Kidney (tissue), 14 donors: ENCODE data around the gene GFPT2. TPM values are rescaled to one million over a fixed set of nuclear protein-coding genes. Genes with fewer than 3 reads are reported as not detected.

ENCODE experiments used
- DNase-seq, 5 donors: peaks; one replicate each; pipeline ENCODE4 v3.0.0-alpha.2; 2013 to 2020
- FAIRE-seq: peaks from 2 replicates; lab custom pipeline; 2012; peaks lifted over from hg19 to GRCh38; lab: Jason Lieb, UNC
- H3K27ac ChIP-seq, 2 donors: one replicate each; pipeline ENCODE4 v1.7.0; 2013; ENCODE audit warnings: low read depth in 2 of 2, low read length in 2 of 2, inconsistent platforms in 1 of 2
- H3K27me3 ChIP-seq: one replicate; pipeline ENCODE4 v1.7.1; 2013; ENCODE audit warnings: low read length, inconsistent platforms; ENCODE audit not compliant: control insufficient read depth, insufficient read depth
- H3K36me3 ChIP-seq, 3 donors: one replicate each; pipeline versions ENCODE4 v1.7.0 to v1.7.1; 2013; ENCODE audit warnings: low read length in 3 of 3, control low read depth in 1 of 3, inconsistent platforms in 1 of 3; ENCODE audit not compliant: insufficient read depth in 3 of 3, control insufficient read depth in 2 of 3
- H3K4me1 ChIP-seq, 3 donors: one replicate each; pipeline versions ENCODE4 v1.7.0 to v1.7.1; 2013; ENCODE audit warnings: low read length in 3 of 3, inconsistent platforms in 1 of 3, low read depth in 1 of 3; ENCODE audit not compliant: control insufficient read depth in 2 of 3, insufficient read depth in 2 of 3
- H3K4me3 ChIP-seq, 3 donors: one replicate each; pipeline versions ENCODE4 v1.7.0 to v1.8.1; 2013; ENCODE audit warnings: low read length in 3 of 3, control low read depth in 1 of 3, inconsistent platforms in 1 of 3
- H3K9ac ChIP-seq, 3 donors: one replicate each; pipeline versions ENCODE4 v1.7.0 to v1.7.1; 2013; ENCODE audit warnings: low read length in 3 of 3, control low read depth in 1 of 3, inconsistent platforms in 1 of 3
- H3K9me3 ChIP-seq, 3 donors: one replicate each; pipeline versions ENCODE4 v1.7.0 to v1.7.1; 2013; ENCODE audit warnings: low read length in 3 of 3, control low read depth in 1 of 3, inconsistent platforms in 1 of 3; ENCODE audit not compliant: control insufficient read depth in 2 of 3, insufficient read depth in 1 of 3
- intact Hi-C: fragments of 100-400 bp; cut with DNase I; formaldehyde crosslinking; loops from one replicate; pipeline ENCODE4 v1.11.1; 2022
- polyA plus RNA-seq: library from polyadenylated mRNA; stranded (reverse); fragments of 350-450 nt; fragmentation: Illumina TruSeq; extraction: RNeasy Lipid Tissue Mini Kit (QIAGEN cat#74804); gene quantifications from one replicate; pipeline ENCODE4 v1.2.3, GENCODE V29; 2014; ENCODE audit warnings: low read depth, low replicate concordance; ENCODE audit not compliant: insufficient read depth
- total RNA-seq: library from RNA; stranded (reverse); fragmentation: NEBNext Ultra II Directional; extraction: Animal tissue kit (Norgen Biotek cat#: 25700); gene quantifications from one replicate; pipeline ENCODE4 v1.2.1, GENCODE V29; 2021
- TF ChIP-seq, protein P1 (sequence below): IDR thresholded peaks from 3 replicates; pipeline ENCODE4 v1.5.1; 2012; ENCODE audit warnings: mild to moderate bottlenecking, moderate library complexity, borderline replicate concordance; ENCODE audit not compliant: insufficient read depth; ENCODE audit errors: extremely low read depth
- donor health status: control.
- donor health status: control.
- donor health status: control.
- donor health status: control.
- donor health status: control.
- donor health status: DM: yes; HTN: yes; CAD: no.
- donor health status: Normal renal cell carcinoma (clear cell type).

The GFPT2 gene
- total and polyA plus RNA-seq, 2 donors from 2014 or later = 2.7 to 15.9 TPM

DNA sequence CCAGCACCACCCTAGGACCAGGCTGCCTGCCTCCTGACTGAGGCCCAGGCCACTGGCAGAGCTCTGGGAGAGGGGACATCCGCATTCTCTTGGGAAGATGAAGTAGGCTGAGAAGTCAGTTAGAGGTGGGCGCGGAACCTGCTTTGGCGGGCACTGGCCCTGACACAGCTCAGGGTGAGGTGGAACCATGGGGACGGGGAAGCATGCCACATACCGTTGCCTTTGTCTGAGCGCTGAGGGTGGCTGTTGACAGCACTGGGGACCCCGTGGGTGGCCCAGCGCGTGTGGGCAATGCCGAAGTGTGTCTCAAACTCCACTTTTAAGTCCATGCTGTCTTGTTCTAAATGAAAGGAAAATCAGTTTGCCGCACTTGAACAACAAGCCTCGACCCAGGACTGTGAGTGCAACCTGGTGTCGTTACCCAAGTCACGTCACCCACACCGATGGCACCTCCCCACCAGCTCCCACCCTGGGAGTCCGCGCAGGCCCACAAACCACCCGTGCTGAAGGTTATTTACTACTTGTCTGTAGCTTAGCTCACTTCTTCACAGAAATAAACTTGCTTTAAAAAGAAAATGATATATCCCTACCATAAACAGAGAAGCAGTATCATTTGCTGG is 17.4 kb downstream of the GFPT2 start:
- Histone ChIP-seq H3K4me1 (no peaks in the 10 kb centered on the region), H3K9me3 (no peaks in the 10 kb centered on the region), H3K36me3 (no peaks in the 10 kb centered on the region), H3K9ac (no peak overlapping the region), H3K27ac (no peak overlapping the region), H3K27me3 (no peaks in the 10 kb centered on the region), H3K4me3 (no peak overlapping the region)
- FAIRE-seq (no peak), DNase-seq (peak in 1 of 5 donors; percentile 35)
- intact Hi-C loops = no loop called here
- TF ChIP-seq, protein P1, sequence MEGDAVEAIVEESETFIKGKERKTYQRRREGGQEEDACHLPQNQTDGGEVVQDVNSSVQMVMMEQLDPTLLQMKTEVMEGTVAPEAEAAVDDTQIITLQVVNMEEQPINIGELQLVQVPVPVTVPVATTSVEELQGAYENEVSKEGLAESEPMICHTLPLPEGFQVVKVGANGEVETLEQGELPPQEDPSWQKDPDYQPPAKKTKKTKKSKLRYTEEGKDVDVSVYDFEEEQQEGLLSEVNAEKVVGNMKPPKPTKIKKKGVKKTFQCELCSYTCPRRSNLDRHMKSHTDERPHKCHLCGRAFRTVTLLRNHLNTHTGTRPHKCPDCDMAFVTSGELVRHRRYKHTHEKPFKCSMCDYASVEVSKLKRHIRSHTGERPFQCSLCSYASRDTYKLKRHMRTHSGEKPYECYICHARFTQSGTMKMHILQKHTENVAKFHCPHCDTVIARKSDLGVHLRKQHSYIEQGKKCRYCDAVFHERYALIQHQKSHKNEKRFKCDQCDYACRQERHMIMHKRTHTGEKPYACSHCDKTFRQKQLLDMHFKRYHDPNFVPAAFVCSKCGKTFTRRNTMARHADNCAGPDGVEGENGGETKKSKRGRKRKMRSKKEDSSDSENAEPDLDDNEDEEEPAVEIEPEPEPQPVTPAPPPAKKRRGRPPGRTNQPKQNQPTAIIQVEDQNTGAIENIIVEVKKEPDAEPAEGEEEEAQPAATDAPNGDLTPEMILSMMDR = no peak

DNA sequence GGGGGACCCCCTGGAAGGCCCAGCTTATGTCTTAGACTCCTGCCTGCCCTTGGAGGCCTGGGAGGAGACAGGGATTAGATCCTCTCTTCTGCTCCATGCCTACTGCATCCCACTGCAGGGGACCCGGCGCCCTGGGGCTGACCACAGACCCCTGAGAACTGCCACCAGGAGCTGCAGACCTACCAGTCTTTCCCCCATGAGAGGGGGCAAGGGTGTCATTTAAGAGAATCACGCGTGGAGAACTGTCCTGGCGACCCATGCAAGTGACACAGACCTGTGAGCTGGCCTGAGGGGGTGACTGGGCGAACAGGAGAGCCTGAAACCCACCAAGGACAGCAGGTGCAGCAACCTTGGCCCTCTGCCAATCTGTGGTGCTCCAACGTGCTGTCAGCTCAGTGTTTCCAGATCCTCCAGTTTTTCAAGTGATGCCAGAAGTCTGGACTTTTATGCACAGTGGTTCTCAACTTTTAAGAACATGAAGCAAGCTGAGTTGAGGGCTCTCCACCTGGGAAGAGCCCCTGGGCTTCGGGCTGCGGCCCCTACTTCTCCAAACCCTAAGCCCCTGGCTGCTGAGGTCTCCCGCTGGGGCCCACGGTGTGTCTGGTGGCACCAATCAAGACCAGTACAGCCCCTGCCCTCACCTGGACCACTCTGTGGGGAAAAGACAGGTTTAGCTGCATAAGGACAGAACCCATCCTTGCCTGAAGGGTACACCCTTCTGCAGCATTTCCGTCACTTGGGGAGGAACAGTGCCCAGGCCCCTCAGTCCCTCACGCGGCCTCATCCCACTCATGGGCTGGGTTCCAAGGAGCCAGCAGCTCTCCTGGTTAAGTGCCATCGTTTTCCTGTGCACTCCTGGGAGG is 18.2 kb downstream of the GFPT2 start:
- no peaks in the 10 kb centered on the region for H3K27me3 ChIP-seq
- no peaks in the 10 kb centered on the region for H3K4me1 ChIP-seq
- no peak overlapping the region for H3K27ac ChIP-seq
- intact Hi-C loops = no loop called here
- H3K36me3 ChIP-seq = no peaks in the 10 kb centered on the region
- H3K9me3 ChIP-seq = no peaks in the 10 kb centered on the region
- TF ChIP-seq, protein P1 = no peak
- no peak for FAIRE-seq
- H3K4me3 ChIP-seq = no peak overlapping the region
- no peak overlapping the region for H3K9ac ChIP-seq
- DNase-seq = peak in 1 of 5 donors; percentile 51

DNA sequence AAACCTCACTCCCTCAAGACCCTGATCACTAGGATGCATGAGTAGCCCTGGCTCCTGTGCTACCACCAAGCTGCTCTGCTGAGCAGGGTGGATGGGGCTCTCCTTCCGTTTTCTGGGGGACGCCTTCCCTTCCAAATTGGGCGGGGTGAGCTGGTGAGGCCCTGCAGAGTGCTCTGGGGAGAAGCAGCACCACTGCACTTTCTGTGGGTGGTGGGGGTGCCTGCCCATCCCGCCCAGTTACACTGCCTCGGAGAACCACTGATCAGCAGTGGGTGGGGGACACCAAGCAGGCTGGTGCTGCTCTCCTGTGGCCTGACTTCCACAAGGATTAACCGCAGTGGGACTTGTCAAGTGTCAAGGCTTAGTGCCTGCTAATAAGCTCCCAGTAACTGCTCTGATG is 19.0 kb downstream of the GFPT2 start:
- TF ChIP-seq, protein P1 = no peak
- H3K9me3 ChIP-seq = no peaks in the 10 kb centered on the region
- no peak overlapping the region for H3K9ac ChIP-seq
- H3K36me3 ChIP-seq = no peaks in the 10 kb centered on the region
- no peaks in the 10 kb centered on the region for H3K27me3 ChIP-seq
- peak in 1 of 5 donors; percentile 37 for DNase-seq
- FAIRE-seq = no peak
- H3K4me3 ChIP-seq = no peak overlapping the region
- intact Hi-C loops = no loop called here
- H3K4me1 ChIP-seq = no peaks in the 10 kb centered on the region
- H3K27ac ChIP-seq = no peak overlapping the region
